Measurements from ENCODE around the gene KRTAP13-1. TPM values are rescaled to one million over a fixed set of nuclear protein-coding genes. Genes with fewer than 3 reads are reported as not detected.

KRTAP13-1 gene, protein sequence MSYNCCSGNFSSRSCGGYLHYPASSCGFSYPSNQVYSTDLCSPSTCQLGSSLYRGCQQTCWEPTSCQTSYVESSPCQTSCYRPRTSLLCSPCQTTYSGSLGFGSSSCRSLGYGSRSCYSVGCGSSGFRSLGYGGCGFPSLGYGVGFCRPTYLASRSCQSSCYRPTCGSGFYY
- not detected in 2 replicates for total RNA-seq

DNA sequence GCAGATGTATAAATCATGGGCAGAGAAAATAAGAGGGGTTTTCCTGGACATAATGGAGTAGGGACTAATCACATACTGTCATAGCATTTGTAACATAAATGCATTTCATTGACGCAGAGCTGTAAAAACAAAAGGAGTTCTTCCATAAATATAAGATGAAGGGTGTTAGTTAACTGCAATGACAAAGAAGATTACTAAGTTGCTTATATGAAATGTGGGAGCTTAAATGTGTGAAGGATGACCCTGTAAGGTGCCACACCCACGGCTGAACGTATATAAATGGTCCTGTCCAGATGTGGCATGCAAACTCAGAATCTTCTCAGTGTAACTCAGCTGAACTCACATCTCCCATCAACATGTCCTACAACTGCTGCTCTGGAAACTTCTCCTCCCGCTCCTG is at the start of gene KRTAP13-1:
Gene KRTAP13-1, plus strand, starts transcription at position 301 of the 400 bp plus-strand sequence. Its CDS starts 56 bp downstream, at position 357.

GRCh38 chr21:30348506-30348905 is 47.3 kb upstream of the KRTAP13-1 start, which contains the start of gene KRTAP23-1:
KRTAP23-1 (minus strand) TSS chr21:30348606; CDS start chr21:30348606, 0 bp downstream.

DNA sequence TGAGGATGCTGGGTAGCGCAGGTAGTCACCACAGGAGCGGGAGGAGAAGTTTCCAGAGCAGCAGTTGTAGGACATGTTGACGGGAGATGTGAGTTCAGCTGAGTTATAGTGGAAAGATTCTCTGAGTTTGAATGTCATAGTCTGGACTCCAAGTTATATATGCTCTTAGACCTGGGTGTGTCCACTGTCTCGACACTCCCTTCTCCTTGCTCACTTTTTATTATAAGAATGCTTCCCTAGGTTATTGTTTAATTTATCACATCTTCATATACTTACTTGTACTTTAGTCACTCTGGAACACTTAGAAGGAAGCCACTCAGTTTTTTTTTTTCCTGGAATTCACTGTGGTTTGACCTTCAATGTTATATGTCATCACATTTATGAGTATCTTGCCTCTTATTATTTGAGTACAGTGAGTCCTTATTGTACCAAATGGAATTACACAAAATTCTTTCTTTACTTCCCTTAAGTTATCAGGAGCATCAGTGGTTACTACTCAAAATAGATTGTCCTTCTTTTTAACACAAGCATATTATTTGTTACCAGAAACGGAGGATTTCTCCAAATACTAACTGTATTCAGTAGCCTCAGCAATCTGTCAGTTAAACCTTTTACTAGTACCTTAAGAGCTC is 23.6 kb upstream of the KRTAP13-1 start, which contains the start of gene KRTAP13-2:
Gene KRTAP13-2, minus strand, starts transcription at position 133 of the 632 bp plus-strand sequence. Its CDS starts 58 bp downstream, at position 75.

DNA sequence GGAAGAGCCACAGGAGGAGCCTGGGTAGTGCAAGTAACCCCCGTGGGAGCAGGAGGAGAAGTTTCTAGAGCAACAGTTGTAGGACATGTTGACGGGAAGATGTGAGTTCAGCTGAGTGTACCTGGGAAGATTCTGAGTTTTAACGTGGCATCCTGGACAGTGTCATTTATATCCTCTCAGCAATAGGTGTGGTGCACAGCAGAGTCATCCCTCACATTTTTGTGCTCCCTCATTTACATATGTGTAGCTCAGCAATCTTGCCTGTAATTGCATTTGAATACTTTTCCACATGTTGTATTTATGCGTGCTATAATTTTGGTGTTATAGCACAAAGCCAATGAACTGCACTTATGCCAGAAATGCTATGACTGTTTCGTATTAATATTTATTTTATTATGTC is 30.0 kb downstream of the KRTAP13-1 start, which contains the start of gene KRTAP13-3:
Gene KRTAP13-3, minus strand, starts transcription at position 101 of the 400 bp plus-strand sequence. Its CDS starts 14 bp downstream, at position 87.

DNA sequence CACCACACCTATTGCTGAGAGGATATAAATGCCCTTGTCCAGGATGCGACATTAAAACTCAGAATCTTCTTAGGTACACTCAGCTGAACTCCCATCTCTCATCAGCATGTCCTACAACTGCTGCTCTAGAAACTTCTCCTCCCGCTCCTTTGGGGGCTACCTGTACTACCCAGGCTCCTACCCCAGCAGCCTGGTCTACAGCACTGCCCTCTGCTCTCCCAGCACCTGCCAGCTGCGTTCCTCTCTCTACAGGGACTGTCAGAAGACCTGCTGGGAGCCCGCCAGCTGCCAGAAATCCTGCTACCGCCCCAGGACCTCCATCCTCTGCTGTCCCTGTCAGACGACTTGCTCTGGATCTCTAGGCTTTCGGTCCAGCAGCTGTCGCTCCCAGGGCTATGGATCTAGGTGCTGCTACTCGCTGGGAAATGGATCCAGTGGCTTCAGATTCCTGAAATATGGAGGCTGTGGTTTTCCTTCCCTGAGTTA is 34.4 kb downstream of the KRTAP13-1 start, which contains the start of gene KRTAP13-4:
Gene KRTAP13-4, plus strand, starts transcription at position 51 of the 486 bp plus-strand sequence. Its CDS starts 56 bp downstream, at position 107.

DNA sequence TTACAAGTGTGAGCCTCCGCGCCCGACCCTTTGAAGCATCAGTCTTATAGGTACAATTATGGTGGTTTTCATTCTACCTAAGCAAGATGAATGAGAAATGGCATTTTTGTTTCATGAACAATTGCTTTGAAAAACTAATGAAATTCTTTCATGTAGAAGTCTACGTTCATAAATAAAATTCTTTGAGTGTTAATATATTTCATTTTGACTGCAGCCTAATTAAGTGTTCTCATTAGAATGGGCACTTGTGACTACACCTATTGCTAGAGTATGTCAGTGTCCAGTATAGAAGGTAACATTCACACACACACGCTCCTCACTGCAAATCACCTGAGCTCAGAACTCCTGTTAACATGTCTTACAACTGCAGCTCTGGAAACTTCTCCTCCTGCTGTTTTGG is 44.1 kb downstream of the KRTAP13-1 start, which contains the start of gene KRTAP15-1:
Gene KRTAP15-1, plus strand, starts transcription at position 301 of the 400 bp plus-strand sequence. Its CDS starts 53 bp downstream, at position 354.

Other genes with a start within 250 kb of the KRTAP13-1 start
- gene CLDN17, start 229.2 kb upstream of the KRTAP13-1 start, total RNA-seq, result not detected in 2 replicates
- not detected in 2 replicates for gene CLDN8, start 179.9 kb upstream of the KRTAP13-1 start, total RNA-seq
- gene KRTAP24-1, start 113.1 kb upstream of the KRTAP13-1 start, total RNA-seq, result not detected in 2 replicates
- not detected in 2 replicates for gene KRTAP25-1, start 106.5 kb upstream of the KRTAP13-1 start, total RNA-seq
- not detected in 2 replicates for gene KRTAP26-1, start 75.7 kb upstream of the KRTAP13-1 start, total RNA-seq
- gene KRTAP27-1, start 58.3 kb upstream of the KRTAP13-1 start, total RNA-seq, result not detected in 2 replicates
- not detected in 2 replicates for gene KRTAP23-1, start 47.4 kb upstream of the KRTAP13-1 start, total RNA-seq
- gene KRTAP13-2, start 23.8 kb upstream of the KRTAP13-1 start, total RNA-seq, result not detected in 2 replicates
- gene KRTAP13-3, start 29.9 kb downstream of the KRTAP13-1 start, total RNA-seq, result not detected in 2 replicates
- not detected in 2 replicates for gene KRTAP13-4, start 34.2 kb downstream of the KRTAP13-1 start, total RNA-seq
- not detected in 2 replicates for gene KRTAP15-1, start 44.2 kb downstream of the KRTAP13-1 start, total RNA-seq
- gene KRTAP19-1, start 84.3 kb downstream of the KRTAP13-1 start, total RNA-seq, result not detected in 2 replicates
- not detected in 2 replicates for gene KRTAP19-2, start 91.4 kb downstream of the KRTAP13-1 start, total RNA-seq
- not detected in 2 replicates for gene KRTAP19-3, start 96.0 kb downstream of the KRTAP13-1 start, total RNA-seq
- gene KRTAP19-4, start 101.1 kb downstream of the KRTAP13-1 start, total RNA-seq, result not detected in 2 replicates
- gene KRTAP19-5, start 106.1 kb downstream of the KRTAP13-1 start, total RNA-seq, result not detected in 2 replicates
- gene KRTAP19-6, start 145.8 kb downstream of the KRTAP13-1 start, total RNA-seq, result not detected in 2 replicates
- not detected in 2 replicates for gene KRTAP19-7, start 165.3 kb downstream of the KRTAP13-1 start, total RNA-seq
- gene KRTAP22-2, start 194.4 kb downstream of the KRTAP13-1 start, total RNA-seq, result not detected in 2 replicates
- gene KRTAP6-3, start 196.4 kb downstream of the KRTAP13-1 start, total RNA-seq, result not detected in 2 replicates
- not detected in 2 replicates for gene KRTAP6-2, start 202.9 kb downstream of the KRTAP13-1 start, total RNA-seq
- gene KRTAP22-1, start 205.1 kb downstream of the KRTAP13-1 start, total RNA-seq, result not detected in 2 replicates
- not detected in 2 replicates for gene KRTAP6-1, start 217.9 kb downstream of the KRTAP13-1 start, total RNA-seq
- gene KRTAP20-1, start 220.4 kb downstream of the KRTAP13-1 start, total RNA-seq, result not detected in 2 replicates
- not detected in 2 replicates for gene KRTAP20-4, start 224.6 kb downstream of the KRTAP13-1 start, total RNA-seq
- gene KRTAP20-2, start 239.2 kb downstream of the KRTAP13-1 start, total RNA-seq, result not detected in 2 replicates
- gene KRTAP20-3, start 246.8 kb downstream of the KRTAP13-1 start, total RNA-seq, result not detected in 2 replicates